OCI-LY7 (cell line): ENCODE measurements around the gene PURB. TPM values are rescaled to one million over a fixed set of nuclear protein-coding genes. Genes with fewer than 3 reads are reported as not detected.

ENCODE experiments used
- BruUV-seq: library from RNA; stranded (reverse); fragments of 400-500 nt; replicated peaks from 2 replicates; lab custom pipeline; 2021; lab: Mats Ljungman, UMichigan
- CTCF ChIA-PET: fragments of 300-600 bp; sonication (Branson Sonifier 250); formaldehyde crosslinking; loops from one replicate; lab custom pipeline; 2022; ENCODE audit warnings: antibody characterized with exemption; ENCODE audit not compliant: unreplicated experiment; lab: Charles Lee
- POLR2A ChIA-PET: fragments of 300-600 bp; sonication (Branson Sonifier 250); formaldehyde crosslinking; loops from one replicate; lab custom pipeline; 2022; ENCODE audit warnings: antibody characterized with exemption; lab: Charles Lee
- DNase-seq: peaks from one replicate; pipeline ENCODE4 v3.0.0-alpha.2; 2015; ENCODE audit warnings: low spot score
- H2AFZ ChIP-seq: fragments of 200-600 bp; sonication (generic), shearing (Covaris generic); 2 replicates; pipeline ENCODE4 v1.6.1; 2014; ENCODE audit warnings: mild to moderate bottlenecking, antibody characterized with exemption, low read length, moderate library complexity
- H3K27ac ChIP-seq: fragments of 200-600 bp; sonication (generic); 2 replicates; pipeline ENCODE4 v1.5.1; 2014; ENCODE audit warnings: mixed run types, low read depth, mild to moderate bottlenecking, moderate library complexity, low read length, inconsistent platforms; ENCODE audit not compliant: poor library complexity, severe bottlenecking
- H3K36me3 ChIP-seq: fragments of 200-600 bp; sonication (generic); 2 replicates; pipeline ENCODE4 v1.6.1; 2014; ENCODE audit warnings: mild to moderate bottlenecking, antibody characterized with exemption, low read length, moderate library complexity, mixed read lengths; ENCODE audit not compliant: insufficient read depth
- H3K4me1 ChIP-seq: fragments of 200-600 bp; sonication (generic); 2 replicates; pipeline ENCODE4 v1.5.1; 2014; ENCODE audit warnings: mild to moderate bottlenecking, low read length; ENCODE audit not compliant: insufficient read depth, poor library complexity, severe bottlenecking
- H3K4me2 ChIP-seq: fragments of 200-600 bp; sonication (generic); 2 replicates; pipeline ENCODE4 v1.6.1; 2014; ENCODE audit warnings: mild to moderate bottlenecking, low read length
- H3K4me3 ChIP-seq: fragments of 200-600 bp; sonication (generic); 2 replicates; pipeline ENCODE4 v1.5.1; 2014; ENCODE audit warnings: mild to moderate bottlenecking, low read depth, low read length; ENCODE audit not compliant: poor library complexity, severe bottlenecking
- H3K79me2 ChIP-seq: fragments of 200-600 bp; sonication (generic); 2 replicates; pipeline ENCODE4 v1.6.1; 2016; ENCODE audit warnings: low read depth, mild to moderate bottlenecking, low read length, moderate library complexity, mixed read lengths; ENCODE audit not compliant: insufficient read depth
- H3K9me2 ChIP-seq: fragments of 200-600 bp; sonication (generic); 2 replicates; pipeline ENCODE4 v1.6.1; 2016; ENCODE audit warnings: mild to moderate bottlenecking, low read length, mixed read lengths; ENCODE audit not compliant: insufficient read depth
- H3K9me3 ChIP-seq: fragments of 200-600 bp; sonication (generic); 2 replicates; pipeline ENCODE4 v1.6.1; 2014; ENCODE audit warnings: mild to moderate bottlenecking, mixed run types, low read length, mixed read lengths
- H4K20me1 ChIP-seq: fragments of 200-600 bp; sonication (generic); 2 replicates; pipeline ENCODE4 v1.6.1; 2014; ENCODE audit warnings: mild to moderate bottlenecking, antibody characterized with exemption, low read length, moderate library complexity, mixed read lengths; ENCODE audit not compliant: insufficient read depth
- EZH2phosphoT487 ChIP-seq: fragments of 200-600 bp; sonication (generic); IDR thresholded peaks from 2 replicates; pipeline ENCODE4 v1.6.1; 2018; ENCODE audit warnings: low read depth, borderline replicate concordance, mild to moderate bottlenecking, mixed run types, antibody characterized with exemption, low read length, moderate library complexity, mixed read lengths
- intact Hi-C: fragments of 100-400 bp; cut with micrococcal nuclease; formaldehyde crosslinking; loops from one replicate; pipeline ENCODE4 v1.10.0; 2022; ENCODE audit not compliant: unreplicated experiment
- total RNA-seq, 2 experiments: library from RNA; depleted of rRNA in 1 of 2; stranded (reverse); fragments of >200 nt in 1 of 2; shearing (Covaris generic) in 1 of 2; gene quantifications; 2 replicates each; pipeline ENCODE4 v1.2.3, GENCODE V29; 2014 to 2022
- TF ChIP-seq, protein P1 (sequence below): fragments of 200-600 bp; sonication (generic); conservative IDR thresholded peaks from 2 replicates; pipeline ENCODE4 v1.5.1; 2014; ENCODE audit warnings: mild to moderate bottlenecking, antibody characterized with exemption, low read length, moderate library complexity, mixed read lengths

Gene PURB
- total RNA-seq, 2 experiments from 2014 or later, result 15.2 to 22.7 TPM

DNA sequence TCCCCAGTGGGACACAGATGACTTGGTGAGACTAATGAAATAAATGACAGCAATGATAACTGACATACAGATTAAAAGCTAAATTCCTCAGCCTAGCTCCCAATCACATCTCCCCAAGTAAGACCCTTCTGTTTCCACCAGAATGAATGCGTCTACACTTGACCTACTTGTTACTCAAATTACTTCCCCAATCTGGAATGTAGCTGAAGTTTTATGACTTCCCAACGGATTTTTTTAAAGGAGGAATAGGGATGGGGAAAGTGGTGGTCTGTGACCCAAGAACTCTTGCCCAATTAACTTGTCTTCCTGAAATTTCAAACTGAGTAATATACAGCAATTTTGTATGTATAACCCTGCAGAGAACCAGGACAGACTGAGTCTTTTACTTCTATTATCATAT is 46.6 kb downstream of the PURB start:
- Histone ChIP-seq H2AFZ (no peak overlapping the region), H3K9me2 (no peaks in the 10 kb centered on the region), H3K27ac (no peak overlapping the region), H3K79me2 (peaks cover 86% of the 10 kb centered on the region), H3K4me1 (no peaks in the 10 kb centered on the region), H3K4me2 (no peak overlapping the region), H3K4me3 (no peak overlapping the region), H3K9me3 (no peaks in the 10 kb centered on the region), H3K36me3 (peaks cover 94% of the 10 kb centered on the region), H4K20me1 (no peaks in the 10 kb centered on the region; the same call in none of the 2 replicates)
- intact Hi-C loops, result no loop called here
- DNase-seq, result no peak
- CTCF ChIA-PET, result no interaction called here
- TF ChIP-seq, protein P1, sequence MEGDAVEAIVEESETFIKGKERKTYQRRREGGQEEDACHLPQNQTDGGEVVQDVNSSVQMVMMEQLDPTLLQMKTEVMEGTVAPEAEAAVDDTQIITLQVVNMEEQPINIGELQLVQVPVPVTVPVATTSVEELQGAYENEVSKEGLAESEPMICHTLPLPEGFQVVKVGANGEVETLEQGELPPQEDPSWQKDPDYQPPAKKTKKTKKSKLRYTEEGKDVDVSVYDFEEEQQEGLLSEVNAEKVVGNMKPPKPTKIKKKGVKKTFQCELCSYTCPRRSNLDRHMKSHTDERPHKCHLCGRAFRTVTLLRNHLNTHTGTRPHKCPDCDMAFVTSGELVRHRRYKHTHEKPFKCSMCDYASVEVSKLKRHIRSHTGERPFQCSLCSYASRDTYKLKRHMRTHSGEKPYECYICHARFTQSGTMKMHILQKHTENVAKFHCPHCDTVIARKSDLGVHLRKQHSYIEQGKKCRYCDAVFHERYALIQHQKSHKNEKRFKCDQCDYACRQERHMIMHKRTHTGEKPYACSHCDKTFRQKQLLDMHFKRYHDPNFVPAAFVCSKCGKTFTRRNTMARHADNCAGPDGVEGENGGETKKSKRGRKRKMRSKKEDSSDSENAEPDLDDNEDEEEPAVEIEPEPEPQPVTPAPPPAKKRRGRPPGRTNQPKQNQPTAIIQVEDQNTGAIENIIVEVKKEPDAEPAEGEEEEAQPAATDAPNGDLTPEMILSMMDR, result no peak
- TF ChIP-seq EZH2phosphoT487, result no peak
- POLR2A ChIA-PET, result interaction anchor here (0.6 to 1.6 kb wide), 2 partner anchors 10 to 19 kb away, joined by 3 to 10 read pairs; no protein-coding TSS in a partner anchor
- no TSS peak for BruUV-seq

DNA sequence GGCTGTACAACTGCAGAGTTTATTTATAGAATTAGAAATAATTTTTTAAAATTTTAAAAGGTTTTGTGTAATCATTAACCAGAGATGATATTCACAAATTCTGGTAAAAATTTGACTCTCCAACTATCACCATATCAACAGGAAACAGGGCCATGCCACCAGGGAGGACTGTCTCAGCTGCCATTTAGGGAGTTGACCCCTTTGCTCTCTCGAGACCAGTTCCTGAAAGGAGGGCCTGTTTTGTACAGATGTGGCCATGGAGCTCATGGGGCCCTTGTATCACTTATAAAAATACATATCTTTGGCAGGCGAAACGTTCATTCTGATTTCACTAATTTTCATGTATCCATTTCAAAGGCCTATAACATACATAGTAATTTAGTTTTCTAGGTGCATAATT is 57.8 kb downstream of the PURB start:
- Histone ChIP-seq H3K79me2 (peaks cover 4% of the 10 kb centered on the region; the same call in 1 of the 2 replicates), H4K20me1 (no peaks in the 10 kb centered on the region), H3K4me3 (no peak overlapping the region), H3K4me2 (no peak overlapping the region), H3K9me2 (no peaks in the 10 kb centered on the region), H3K9me3 (no peaks in the 10 kb centered on the region), H3K36me3 (peaks cover 73% of the 10 kb centered on the region), H2AFZ (no peak overlapping the region), H3K27ac (no peak overlapping the region), H3K4me1 (no peaks in the 10 kb centered on the region)
- ChIA-PET POLR2A (interaction anchor here (0.5 to 2.0 kb wide), 3 partner anchors 30 to 1084 kb away, joined by 3 to 7 read pairs (median 5); no protein-coding TSS in a partner anchor), CTCF (no interaction called here)
- BruUV-seq, result no TSS peak
- DNase-seq, result no peak
- TF ChIP-seq EZH2phosphoT487, result no peak
- TF ChIP-seq, protein P1, result no peak
- intact Hi-C loops, result no loop called here

Other genes with a start within 250 kb of the PURB start
- 17.2 and 18.0 TPM in 2 replicates for gene ZMIZ2, start 136.7 kb downstream of the PURB start, total RNA-seq (2014; rRNA removed; shearing (Covaris generic))
- gene ZMIZ2, start 136.7 kb downstream of the PURB start, total RNA-seq (2022), result 79.7 and 91.7 TPM in 2 replicates
- gene PPIA, start 88.8 kb downstream of the PURB start, total RNA-seq (2014; rRNA removed; shearing (Covaris generic)), result 2,827 and 2,935 TPM in 2 replicates
- gene PPIA, start 88.8 kb downstream of the PURB start, total RNA-seq (2022), result 2,267 and 2,573 TPM in 2 replicates
- gene H2AZ2, start 37.4 kb downstream of the PURB start, total RNA-seq (2014; rRNA removed; shearing (Covaris generic)), result 440 and 450 TPM in 2 replicates
- gene H2AZ2, start 37.4 kb downstream of the PURB start, total RNA-seq (2022), result 274 and 291 TPM in 2 replicates
- 23.6 and 27.4 TPM in 2 replicates for gene MYO1G, start 93.5 kb upstream of the PURB start, total RNA-seq (2014; rRNA removed; shearing (Covaris generic))
- 74.7 and 87.3 TPM in 2 replicates for gene MYO1G, start 93.5 kb upstream of the PURB start, total RNA-seq (2022)
- 55.3 and 58.9 TPM in 2 replicates for gene CCM2, start 114.7 kb upstream of the PURB start, total RNA-seq (2014; rRNA removed; shearing (Covaris generic))
- 84.0 and 89.1 TPM in 2 replicates for gene CCM2, start 114.7 kb upstream of the PURB start, total RNA-seq (2022)
- not detected in 2 replicates for gene NACAD, start 203.4 kb upstream of the PURB start, total RNA-seq (2014; rRNA removed; shearing (Covaris generic))
- gene NACAD, start 203.4 kb upstream of the PURB start, total RNA-seq (2022), result not detected in 2 replicates
- 113 and 117 TPM in 2 replicates for gene TBRG4, start 226.2 kb upstream of the PURB start, total RNA-seq (2014; rRNA removed; shearing (Covaris generic))
- gene TBRG4, start 226.2 kb upstream of the PURB start, total RNA-seq (2022), result 137 and 141 TPM in 2 replicates